ENCODE data around the gene VCAM1.

Gene VCAM1

DNA sequence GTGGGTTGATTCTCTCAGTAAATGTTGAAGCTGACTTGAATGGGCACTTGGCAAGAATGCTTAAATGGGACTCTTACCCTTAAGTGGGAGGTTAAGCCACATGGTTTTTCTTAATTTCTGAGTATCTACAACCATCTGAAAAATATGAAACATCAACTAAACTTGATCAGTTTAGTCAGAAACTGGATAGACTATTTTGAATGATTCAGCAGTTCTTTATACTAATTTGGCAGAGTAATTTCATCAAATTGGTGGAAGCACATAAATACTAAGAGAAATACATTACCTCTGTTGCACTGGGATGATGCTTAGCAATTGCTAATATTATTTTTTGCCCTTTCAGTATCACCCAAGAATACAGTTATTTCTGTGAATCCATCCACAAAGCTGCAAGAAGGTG is 4.7 kb downstream of the VCAM1 start:
- no peak for DNase-seq

DNA sequence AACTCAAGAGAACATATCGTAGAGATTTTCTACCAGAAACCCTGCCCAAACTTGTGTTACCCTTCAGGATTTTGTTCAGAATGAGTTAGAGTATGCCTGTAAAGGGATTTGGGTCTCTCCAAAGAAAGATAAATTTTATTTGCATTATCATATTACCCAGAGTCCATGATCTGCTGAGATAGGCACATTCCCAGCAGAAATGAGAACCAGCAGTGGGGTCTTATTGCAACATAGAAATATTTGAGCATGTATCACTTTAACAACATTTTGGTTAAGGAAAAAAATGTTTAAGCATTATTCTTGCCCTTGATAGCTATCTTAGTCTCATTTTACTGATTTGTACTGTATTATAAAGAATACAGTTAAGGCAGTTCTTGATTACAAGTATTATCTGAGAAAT is 10.6 kb downstream of the VCAM1 start:
- DNase-seq = no peak

DNA sequence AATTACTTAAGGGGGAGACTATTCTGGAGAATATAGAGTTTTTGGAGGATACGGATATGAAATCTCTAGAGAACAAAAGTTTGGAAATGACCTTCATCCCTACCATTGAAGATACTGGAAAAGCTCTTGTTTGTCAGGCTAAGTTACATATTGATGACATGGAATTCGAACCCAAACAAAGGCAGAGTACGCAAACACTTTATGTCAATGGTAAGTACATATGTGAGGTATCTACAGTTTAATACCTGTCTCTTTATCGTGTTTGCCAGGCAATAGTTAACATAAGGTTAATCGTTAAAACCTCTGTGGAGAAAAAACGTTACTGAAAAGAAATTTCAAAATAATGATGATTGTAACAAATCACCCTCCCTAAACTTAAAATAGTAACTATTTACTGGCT is 11.8 kb downstream of the VCAM1 start:
- DNase-seq = no peak

GRCh38 chr1:100731758-100732157 is 12.2 kb downstream of the VCAM1 start:
- DNase-seq = no peak

DNA sequence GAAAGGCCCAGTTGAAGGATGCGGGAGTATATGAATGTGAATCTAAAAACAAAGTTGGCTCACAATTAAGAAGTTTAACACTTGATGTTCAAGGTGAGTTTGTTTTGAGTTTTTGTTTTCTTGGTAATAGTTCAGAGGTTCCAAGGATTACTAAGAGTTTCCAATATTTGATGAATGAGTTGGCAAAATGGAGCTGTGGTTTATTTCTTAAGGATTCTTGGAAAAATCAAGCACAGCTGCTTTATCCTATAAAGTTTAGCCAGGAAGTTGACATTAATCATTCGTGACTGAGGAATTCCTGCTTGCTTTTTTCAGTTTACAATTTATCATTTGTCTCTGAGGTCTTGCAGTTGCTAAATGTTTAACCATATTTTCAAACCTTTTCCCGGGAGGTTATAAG is 15.1 kb downstream of the VCAM1 start:
- no peak for DNase-seq

DNA sequence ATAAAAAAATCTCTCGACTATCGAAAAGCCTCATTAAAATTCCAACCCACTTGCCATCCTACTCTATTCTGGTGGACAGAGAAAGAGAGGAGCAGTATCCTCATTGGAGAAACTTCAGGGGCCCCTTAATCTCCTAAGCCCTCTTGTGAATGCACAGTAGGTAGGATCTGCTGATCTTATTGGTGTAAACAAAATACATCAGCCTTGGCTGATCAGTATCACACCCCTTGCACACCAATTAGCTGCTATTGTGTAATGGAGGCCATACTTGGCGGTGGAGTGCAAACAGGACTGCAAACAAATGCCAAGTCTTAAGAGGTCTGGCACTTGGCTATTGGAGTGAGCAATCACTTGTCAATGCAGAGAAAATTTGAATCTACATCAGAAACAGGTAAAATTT is 15.7 kb downstream of the VCAM1 start:
- no peak for DNase-seq

DNA sequence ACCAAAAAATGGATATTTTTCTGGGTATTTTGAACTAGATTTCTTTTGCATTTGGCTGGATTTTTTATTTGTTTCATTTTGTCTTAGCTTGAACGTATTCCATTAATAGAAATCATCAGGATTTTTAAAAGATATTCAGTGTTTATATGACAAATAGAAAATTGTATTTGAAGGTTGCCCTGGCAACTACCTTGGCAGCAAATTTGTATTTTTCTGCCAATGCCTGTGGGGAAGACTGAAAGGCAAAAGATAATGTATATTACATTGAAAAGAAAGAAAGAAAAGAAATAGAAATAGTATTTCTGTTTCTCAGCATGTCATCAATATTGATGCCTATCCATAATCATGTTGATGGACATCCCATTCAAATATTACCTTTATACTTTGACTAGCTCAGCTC is 16.8 kb downstream of the VCAM1 start:
- no peak for DNase-seq

DNA sequence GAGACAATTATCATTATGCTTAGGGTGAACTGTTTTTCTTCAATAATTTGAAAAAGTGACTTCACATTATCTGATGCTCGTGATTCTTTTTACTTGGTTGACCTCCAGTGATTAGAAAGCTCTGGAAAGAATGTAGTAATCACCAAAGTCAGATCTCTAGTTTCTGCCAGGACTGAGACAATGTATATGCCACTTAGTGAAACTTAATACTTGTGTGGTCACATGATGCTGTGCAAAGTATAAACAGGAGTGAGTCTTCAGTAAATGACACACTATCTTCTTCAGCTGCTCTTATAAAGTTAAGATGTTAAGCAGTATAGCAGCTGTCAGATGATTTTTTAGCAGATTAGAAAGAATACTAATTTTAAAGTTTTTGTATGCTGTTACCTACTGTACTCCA is 17.2 kb downstream of the VCAM1 start:
- no peak for DNase-seq

DNA sequence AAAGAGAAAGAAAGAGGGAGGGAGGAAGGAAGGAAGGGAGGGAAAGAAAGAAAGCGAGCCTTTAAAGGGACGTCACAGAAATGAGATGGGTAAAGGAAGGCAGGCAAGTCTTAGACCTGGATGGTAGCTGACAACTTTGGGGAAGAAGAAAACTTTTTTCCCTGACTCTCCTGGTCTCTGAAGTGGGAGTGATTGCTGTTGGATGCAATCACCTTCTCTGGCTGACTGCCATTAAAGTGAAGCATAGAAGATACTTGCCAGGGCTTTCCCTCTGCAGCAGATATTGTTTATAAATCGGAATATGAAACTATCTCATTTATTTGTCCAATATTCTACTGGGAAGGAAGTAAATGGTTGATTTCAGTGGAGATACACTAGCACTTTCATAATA is 27.0 kb downstream of the VCAM1 start:
- no peak for DNase-seq

GRCh38 chr1:100747771-100748170 is 28.2 kb downstream of the VCAM1 start:
- DNase-seq = no peak

DNA sequence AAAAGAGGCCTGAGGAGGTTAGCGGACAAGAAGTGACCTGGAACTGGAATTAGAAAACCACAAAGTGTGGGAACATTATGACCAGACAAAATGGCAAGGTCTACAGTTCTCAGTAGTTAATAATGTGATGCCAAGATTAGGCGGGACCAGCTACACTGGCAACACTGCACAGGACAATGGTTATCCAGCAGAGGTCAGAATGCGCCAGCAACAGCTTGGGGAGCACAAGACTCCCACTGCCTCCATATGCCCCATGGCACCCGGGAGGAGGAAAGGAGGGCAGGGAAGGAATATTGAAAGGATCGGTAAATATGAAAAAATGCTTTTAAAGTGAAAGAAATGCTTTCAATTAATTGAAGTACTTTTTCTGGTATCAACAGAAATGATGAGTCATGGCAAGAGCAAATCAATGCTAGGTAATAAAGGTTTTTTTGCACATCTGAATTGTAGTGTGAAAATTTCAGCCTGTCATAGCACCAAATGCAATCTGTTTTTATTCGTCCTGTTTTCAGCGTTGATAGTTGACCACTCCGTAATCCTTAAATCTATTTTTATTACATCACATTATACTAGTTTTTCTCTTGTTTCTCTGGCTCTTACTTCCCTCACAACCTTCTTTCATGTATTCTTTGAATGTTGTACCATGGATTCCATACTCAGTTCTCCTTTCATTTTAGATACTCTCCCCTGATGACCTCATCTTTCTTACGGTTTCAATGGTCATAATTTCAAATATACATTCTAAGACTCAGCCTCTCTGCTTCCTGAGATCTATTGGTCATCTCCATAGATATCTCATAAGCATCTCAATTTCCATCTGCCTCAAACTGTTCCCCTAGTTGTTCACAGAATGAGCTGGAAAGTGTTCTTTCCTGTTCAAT is 30.7 kb downstream of the VCAM1 start:
- DNase-seq = peak; percentile 26

GRCh38 chr1:100752791-100753190 is 33.2 kb downstream of the VCAM1 start:
- DNase-seq = no peak

DNA sequence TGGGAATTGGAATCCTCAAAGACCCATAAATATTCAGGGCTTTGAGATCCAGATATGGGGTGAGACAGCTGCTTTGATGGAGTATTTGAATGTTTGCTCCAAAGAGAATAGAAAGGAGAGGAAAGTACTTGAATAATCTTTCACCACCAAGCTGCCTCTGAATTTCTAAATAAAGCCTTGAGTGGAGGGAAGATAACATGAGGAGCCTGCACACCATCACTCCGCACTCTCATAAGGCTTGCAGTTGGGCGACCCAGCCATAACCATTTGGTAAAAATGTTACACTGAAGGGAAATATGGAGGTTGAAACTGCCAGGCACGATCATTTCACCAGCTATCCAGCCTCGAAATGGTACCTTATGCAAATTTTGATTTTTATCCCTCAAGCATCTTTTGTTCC is 38.4 kb downstream of the VCAM1 start:
- DNase-seq = no peak

DNA sequence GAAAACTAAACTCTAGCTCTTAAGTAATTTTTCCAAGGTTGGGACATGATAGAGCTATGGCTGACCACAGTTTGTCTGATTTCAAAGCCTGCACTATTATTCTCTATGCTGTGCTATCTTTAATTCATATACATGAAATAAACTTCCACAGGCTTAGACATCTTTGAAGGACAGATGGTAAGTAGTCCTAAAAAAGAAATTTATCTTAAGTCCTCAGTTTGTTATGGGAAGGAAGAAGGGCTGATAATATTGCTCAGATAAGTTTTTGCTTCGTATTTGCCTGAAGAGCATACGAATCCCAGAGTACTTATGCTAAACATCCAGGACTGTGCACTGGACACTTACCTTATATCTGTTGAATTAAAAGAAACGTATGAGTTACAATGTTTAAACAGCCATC is 39.6 kb downstream of the VCAM1 start:
- DNase-seq = peak; percentile 57

- DNase-seq = peak; percentile 71
These were observed 41.0 kb downstream of the VCAM1 start for GRCh38 chr1:100760511-100760910.

- no peak for DNase-seq
These were observed 42.9 kb downstream of the VCAM1 start for GRCh38 chr1:100762461-100762860.

DNA sequence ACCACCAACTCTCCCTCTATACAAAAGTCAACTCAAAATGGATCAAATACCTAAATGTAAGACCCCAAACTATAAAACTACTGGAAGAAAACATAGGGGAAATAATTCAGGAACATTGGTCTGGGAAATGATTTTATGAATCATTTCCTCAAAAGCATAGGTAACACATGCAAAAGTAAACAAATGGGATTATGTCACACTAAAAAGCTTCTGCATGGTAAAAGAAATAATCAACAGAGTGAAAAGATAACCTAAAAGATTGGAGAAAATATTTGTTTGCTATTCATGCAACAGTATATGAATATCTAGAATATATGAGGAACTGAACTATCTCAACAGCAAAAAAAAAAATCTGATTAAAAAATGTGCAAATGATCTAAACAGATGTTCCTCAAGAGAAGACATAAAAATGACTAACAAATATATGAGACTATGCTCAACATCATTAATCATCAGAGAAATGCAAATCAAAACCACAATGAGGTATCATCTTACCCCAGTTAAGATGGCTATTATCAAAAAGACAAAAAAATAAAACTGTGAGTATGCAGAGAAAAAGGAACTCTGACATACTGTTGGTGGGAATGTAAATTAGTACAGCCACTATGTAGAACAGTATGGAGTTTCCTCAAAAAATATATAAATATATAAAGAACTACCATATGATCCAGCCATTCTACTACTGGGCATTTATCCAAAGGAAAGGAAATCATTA is 47.8 kb downstream of the VCAM1 start:
- DNase-seq = no peak

GRCh38 chr1:100769323-100769722 is 49.8 kb downstream of the VCAM1 start:
- no peak for DNase-seq

DNA sequence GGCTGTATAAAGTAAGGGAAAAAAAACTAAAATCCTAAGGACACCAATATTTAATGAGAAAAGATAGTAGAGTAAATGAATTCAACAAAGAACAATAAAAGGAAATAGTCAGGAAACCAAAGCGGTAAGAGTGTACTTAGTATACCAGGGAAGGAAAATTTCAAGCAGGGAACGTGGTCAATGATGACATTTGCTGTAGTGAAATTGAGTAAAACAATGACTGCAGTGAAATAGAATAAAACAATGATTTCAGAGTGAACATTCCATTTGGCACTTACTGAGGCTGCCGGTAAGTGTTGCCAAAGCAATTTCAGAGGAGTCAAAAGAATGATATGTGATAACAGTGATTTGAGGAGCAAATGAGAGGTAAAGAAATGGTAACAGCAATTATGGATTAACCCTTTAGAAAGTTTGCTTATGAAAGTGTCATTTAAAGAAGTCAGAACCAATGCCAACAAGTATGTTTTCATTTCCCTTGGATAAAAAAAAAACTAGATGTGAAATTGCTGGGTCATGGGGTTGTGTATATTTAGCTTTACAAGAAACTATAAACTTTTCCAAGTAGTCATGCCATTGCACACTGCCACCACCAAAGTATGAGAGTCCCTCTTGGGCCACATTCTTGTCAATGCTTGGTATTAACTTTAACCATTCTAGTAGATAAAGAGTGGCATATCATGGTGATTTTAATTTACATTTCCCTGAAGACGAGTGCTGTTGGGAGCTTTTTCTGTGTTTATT is 50.5 kb downstream of the VCAM1 start:
- peak; percentile 9 for DNase-seq

GRCh38 chr1:100773444-100773843 is 53.9 kb downstream of the VCAM1 start:
- DNase-seq = no peak

GRCh38 chr1:100774370-100774769 is 54.8 kb downstream of the VCAM1 start:
- no peak for DNase-seq

DNA sequence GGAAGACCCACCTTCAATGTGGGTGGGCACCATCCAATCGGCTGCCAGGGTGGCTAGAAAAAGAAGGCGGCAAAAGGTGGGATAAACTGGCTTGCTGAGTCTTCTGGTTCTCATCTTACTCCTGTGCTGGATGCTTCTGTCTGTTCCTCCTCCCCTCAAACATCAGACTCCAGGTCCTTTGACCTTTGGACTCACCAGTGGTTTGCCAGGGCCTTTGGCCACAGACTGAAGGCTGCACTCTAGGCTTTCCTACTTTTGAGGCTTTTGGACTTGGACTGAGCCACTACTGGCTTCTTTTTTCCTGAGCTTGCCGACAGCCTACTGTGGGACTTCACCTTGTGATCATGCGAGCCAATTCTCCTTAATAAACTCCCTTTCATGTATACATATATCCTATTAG is 55.9 kb downstream of the VCAM1 start:
- no peak for DNase-seq

GRCh38 chr1:100778748-100779147 is 59.2 kb downstream of the VCAM1 start:
- DNase-seq = no peak

- DNase-seq = no peak
These were observed 61.3 kb downstream of the VCAM1 start for GRCh38 chr1:100780814-100781213.

All from hematopoietic multipotent progenitor cell treated with erythropoietin and hydrocortisone succinate and interleukin-3 and kit ligand, for 8 days (in vitro differentiated cells).